ENCODE results near the gene ALOX12B. TPM values are rescaled to one million over a fixed set of nuclear protein-coding genes. Genes with fewer than 3 reads are reported as not detected.

ALOX12B gene
- total and polyA plus RNA-seq, 2 of the 13 experiments (the other 11 are each of a cell fraction or from before 2014, with no cell fraction given), result 0.13 TPM; not detected in 1

- no TSS peak for BruUV-seq (replicated peaks)
- peaks cover 11% of the 10 kb centered on the region; the same call in 1 of the 2 replicates for H4K20me1 ChIP-seq (ENCODE audit: insufficient read depth, low read length)
- DNase-seq (ENCODE audit: low spot score) (no peak), ATAC-seq (no peak), FAIRE-seq (no peak)
- H3K27ac ChIP-seq (ENCODE audit: extremely low read length, insufficient read depth, low read length), result no peak overlapping the region
- no peak overlapping the region for H3K4me2 ChIP-seq (ENCODE audit: low read depth, low read length)
- H2AFZ ChIP-seq (ENCODE audit: low read length), result no peak overlapping the region
- intact Hi-C loops (cut with micrococcal nuclease; ENCODE audit: unreplicated experiment) (loop anchor here (5.0 kb wide), 1 partner anchor 34 kb away; no protein-coding TSS in a partner anchor), in situ Hi-C loops (cut with HindIII; ENCODE audit: extremely low pct_ligation_motif_present, low pct_unique_long_range_greater_than_20kb) (loop anchor here (5.0 kb wide), 1 partner anchor 44 kb away; no protein-coding TSS in a partner anchor)
- H3K79me2 ChIP-seq (ENCODE audit: insufficient read depth, low read length), result no peaks in the 10 kb centered on the region
- H3K4me1 ChIP-seq (ENCODE audit: insufficient read depth, low read length), result peaks cover 30% of the 10 kb centered on the region
- CTCF ChIA-PET (ENCODE audit: low intra/inter-chr PET ratio, low total read pairs), result no interaction called here
- H3K27me3 ChIP-seq (ENCODE audit: control insufficient read depth in 1 of 2, insufficient read depth in 2 of 2, low read length in 2 of 2), result peaks cover 2 to 46% of the 10 kb centered on the region in 2 experiments; a peak in 4 of 5 replicates
- no peaks in the 10 kb centered on the region for H3K36me3 ChIP-seq (replicated peaks in 1 of 2; ENCODE audit: control insufficient read depth in 1 of 2, insufficient read depth in 2 of 2, low read length in 2 of 2)
- POLR2A ChIA-PET, result no interaction called here
- TF ChIP-seq ASH2L (IDR thresholded peaks at IDR 0.05; ENCODE audit: insufficient read length, low read depth, low read length) (no peak), ZNF781 (CRISPR knock-in tag; IDR thresholded peaks at IDR 0.05; ENCODE audit: borderline replicate concordance, not compliant biosample characterization) (no peak), SNRNP70 (IDR thresholded peaks at IDR 0.05; ENCODE audit: low read depth, low read length) (no peak), KDM2A (CRISPR knock-in tag; IDR thresholded peaks at IDR 0.05; ENCODE audit: borderline replicate concordance, low read depth) (0 out of 2 replicates have a peak, but pooled peaks have one; percentile 4)
- WGBS (ENCODE audit: low lambda C conversion rate), result 55% methylated on average over 18 of the region's 18 CpGs
- no peak overlapping the region for H3K4me3 ChIP-seq (replicated peaks in 1 of 3; ENCODE audit: insufficient read depth in 1 of 3, low read depth in 2 of 3, low read length in 3 of 3)
- no peaks in the 10 kb centered on the region for H3K9me3 ChIP-seq (ENCODE audit: low read length)
- no peak overlapping the region for H3K9ac ChIP-seq (ENCODE audit: insufficient read depth, low read depth, low read length)
Observed at GRCh38 chr17:8116776-8117175, 29.3 kb upstream of the ALOX12B start.

- WGBS (ENCODE audit: low lambda C conversion rate), result 53% methylated on average over 6 of the region's 6 CpGs
- ATAC-seq (no peak), DNase-seq (ENCODE audit: low spot score) (no peak), FAIRE-seq (no peak)
- Histone ChIP-seq H3K79me2 (ENCODE audit: insufficient read depth, low read length) (no peaks in the 10 kb centered on the region), H3K9me3 (ENCODE audit: low read length) (no peaks in the 10 kb centered on the region), H3K4me3 (replicated peaks in 1 of 3; ENCODE audit: insufficient read depth in 1 of 3, low read depth in 2 of 3, low read length in 3 of 3) (no peak overlapping the region), H3K27ac (ENCODE audit: extremely low read length, insufficient read depth, low read length) (no peak overlapping the region), H3K4me1 (ENCODE audit: insufficient read depth, low read length) (no peaks in the 10 kb centered on the region), H3K27me3 (ENCODE audit: control insufficient read depth in 1 of 2, insufficient read depth in 2 of 2, low read length in 2 of 2) (peaks cover 7 to 62% of the 10 kb centered on the region in 2 experiments; a peak in 4 of 5 replicates), H3K36me3 (replicated peaks in 1 of 2; ENCODE audit: control insufficient read depth in 1 of 2, insufficient read depth in 2 of 2, low read length in 2 of 2) (no peaks in the 10 kb centered on the region), H2AFZ (ENCODE audit: low read length) (no peak overlapping the region), H3K9ac (ENCODE audit: insufficient read depth, low read depth, low read length) (no peak overlapping the region), H4K20me1 (ENCODE audit: insufficient read depth, low read length) (no peaks in the 10 kb centered on the region), H3K4me2 (ENCODE audit: low read depth, low read length) (no peak overlapping the region)
- intact Hi-C loops (cut with micrococcal nuclease; ENCODE audit: unreplicated experiment), result loop anchor here (1.0 to 5.0 kb wide), 2 partner anchors 7 to 49 kb away; partner anchors contain the start of gene ALOXE3
- in situ Hi-C loops (cut with HindIII; ENCODE audit: extremely low pct_ligation_motif_present, low pct_unique_long_range_greater_than_20kb), result no loop called here
- CTCF ChIA-PET (ENCODE audit: low intra/inter-chr PET ratio, low total read pairs), result interaction anchor here (1.7 to 2.5 kb wide), 3 partner anchors 17 to 51 kb away, joined by 4 to 14 read pairs (median 11); no protein-coding TSS in a partner anchor
- no TSS peak for BruUV-seq (replicated peaks)
- POLR2A ChIA-PET, result no interaction called here
- TF ChIP-seq MYPOP (CRISPR knock-in tag; IDR thresholded peaks at IDR 0.05) (no peak), FOXP4 (CRISPR knock-in tag; IDR thresholded peaks at IDR 0.05) (no peak), ZBTB4 (CRISPR knock-in tag; IDR thresholded peaks at IDR 0.05; ENCODE audit: borderline replicate concordance) (no peak), KLF11 (CRISPR knock-in tag; IDR thresholded peaks at IDR 0.05) (no peak), PBX2 (CRISPR knock-in tag; IDR thresholded peaks at IDR 0.05) (no peak)
Observed at GRCh38 chr17:8110907-8111306, 23.4 kb upstream of the ALOX12B start.

Data from HepG2 (cell line).